Activated CD4-positive, alpha-beta T cell treated with anti-CD3 and anti-CD28 coated beads for 48 hours (primary cell): ENCODE results near the gene BANK1.

Experiments
- DNase-seq: peaks from one replicate; pipeline ENCODE4 v3.0.0-alpha.2; 2020

Gene BANK1

DNA sequence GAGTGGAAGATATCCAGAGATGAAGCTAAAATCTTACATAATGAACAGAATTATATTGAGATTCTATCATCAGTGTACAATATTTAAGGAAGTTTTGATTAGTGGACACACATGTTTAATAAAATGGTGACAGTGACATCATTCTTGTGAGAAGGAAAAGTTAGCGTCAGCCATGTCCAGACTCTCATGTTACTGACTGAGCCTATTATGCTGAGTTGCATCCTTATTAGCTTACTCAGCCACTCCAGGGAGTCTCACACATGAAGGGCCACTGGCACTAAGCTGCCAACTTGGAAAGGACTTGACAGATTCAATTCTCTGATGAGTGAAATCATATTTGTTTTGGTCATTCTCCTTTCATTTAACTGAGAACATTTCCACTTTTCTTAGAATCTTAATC lies 170.6 kb downstream of the BANK1 start:
- DNase-seq = no peak

- no peak for DNase-seq
Observed at GRCh38 chr4:101967697-101968346, 177.3 kb downstream of the BANK1 start.

DNA sequence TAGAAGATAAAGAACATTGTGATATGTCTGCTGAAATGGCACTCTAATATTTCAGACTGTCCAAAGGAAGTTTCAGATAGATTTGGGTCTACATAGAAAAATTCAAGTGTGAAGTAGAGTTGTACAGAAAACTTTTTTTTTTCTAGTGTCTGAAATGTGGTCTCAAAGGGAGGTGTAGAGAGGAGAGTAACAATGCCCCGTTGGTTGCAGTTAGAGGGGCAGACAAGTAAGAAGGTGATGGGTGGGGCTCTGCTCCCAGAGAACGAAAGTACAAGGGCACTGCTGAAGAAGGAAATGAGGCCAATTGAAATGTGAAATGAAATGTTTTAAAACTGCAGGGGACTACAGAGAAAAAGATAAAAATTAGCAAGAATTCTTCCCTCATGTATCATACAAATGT lies 177.8 kb downstream of the BANK1 start:
- no peak for DNase-seq

DNA sequence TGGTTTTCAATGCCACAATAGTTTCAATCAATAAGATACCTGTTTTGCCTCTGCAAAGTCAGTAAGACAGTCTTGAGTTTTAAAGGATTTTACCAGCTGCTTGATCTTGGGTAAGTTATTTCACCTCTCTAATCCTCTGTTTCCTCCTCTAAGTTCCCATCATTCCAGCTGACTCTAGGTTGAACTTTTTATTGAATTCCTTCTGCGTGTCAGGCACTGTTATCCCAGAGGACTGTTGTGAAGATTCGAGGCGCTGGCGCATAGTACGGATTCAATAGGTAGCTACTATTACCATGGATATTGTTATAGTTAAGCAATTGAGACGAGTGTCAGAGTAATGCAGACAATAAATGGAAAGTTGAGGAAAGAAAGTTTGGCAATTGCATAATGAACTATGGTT lies 179.4 kb downstream of the BANK1 start:
- no peak for DNase-seq

- DNase-seq = no peak
Observed at GRCh38 chr4:101970547-101971155, 180.1 kb downstream of the BANK1 start.

- DNase-seq = no peak
Observed at GRCh38 chr4:101972791-101973190, 182.3 kb downstream of the BANK1 start.

- no peak for DNase-seq
Observed at GRCh38 chr4:101973361-101973760, 182.8 kb downstream of the BANK1 start.

DNA sequence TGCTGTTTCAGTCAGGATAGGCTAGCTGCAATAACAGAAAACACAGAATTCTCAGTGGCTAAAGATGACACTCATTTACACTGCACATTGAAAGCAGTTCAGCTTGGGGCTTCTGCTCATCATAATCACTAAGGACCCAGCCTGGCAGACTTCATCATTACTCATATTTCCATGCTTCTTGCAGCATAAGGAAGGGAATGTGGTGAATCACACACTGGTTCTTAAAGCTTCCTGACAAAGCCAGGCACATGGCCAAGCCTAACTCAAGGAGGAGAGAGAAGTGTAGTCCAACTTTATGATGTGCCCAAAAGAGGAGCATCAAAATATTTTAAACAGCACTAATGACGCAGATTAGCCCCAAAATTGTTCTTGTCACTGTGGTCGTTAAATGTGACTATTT lies 186.5 kb downstream of the BANK1 start:
- no peak for DNase-seq

DNA sequence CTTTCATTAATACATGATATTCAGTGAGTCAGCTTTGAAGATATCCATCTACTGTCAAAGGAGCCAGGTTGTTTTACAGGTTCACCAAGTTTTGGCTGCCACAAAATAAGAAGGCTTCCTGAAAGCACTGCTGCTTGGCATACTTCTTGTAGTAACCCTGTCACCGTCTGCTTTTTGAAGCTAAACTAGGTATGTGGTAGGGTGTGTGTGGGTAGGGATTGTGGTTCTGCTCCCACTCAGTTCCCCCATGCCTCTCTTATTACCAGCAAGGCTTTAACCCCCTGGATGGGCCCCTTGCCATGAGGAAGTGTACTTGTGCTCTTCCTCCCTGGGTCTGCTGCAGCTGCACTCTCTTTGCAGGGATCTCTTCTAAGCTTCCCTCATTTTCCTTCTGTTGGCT lies 191.2 kb downstream of the BANK1 start:
- no peak for DNase-seq

DNA sequence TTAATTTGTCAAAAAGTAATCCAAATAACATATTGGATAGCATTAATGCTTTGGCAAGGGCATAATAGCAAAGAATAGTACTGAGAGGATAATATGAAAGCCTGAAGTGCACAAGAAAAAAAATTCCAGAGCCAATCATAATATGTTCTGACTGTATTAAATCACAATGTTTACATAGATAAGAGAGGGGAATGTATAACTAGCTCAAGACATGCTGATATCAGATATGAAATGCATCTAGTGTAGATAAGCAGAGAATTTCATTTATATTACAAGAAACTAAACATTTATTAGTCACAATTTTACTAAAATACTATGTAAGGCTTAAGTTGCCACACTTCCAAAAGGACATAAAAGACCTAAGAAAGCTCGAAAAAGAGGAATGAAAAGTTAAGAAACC lies 193.3 kb downstream of the BANK1 start:
- DNase-seq = no peak

- DNase-seq = no peak
Observed at GRCh38 chr4:101987623-101988243, 197.2 kb downstream of the BANK1 start.

DNA sequence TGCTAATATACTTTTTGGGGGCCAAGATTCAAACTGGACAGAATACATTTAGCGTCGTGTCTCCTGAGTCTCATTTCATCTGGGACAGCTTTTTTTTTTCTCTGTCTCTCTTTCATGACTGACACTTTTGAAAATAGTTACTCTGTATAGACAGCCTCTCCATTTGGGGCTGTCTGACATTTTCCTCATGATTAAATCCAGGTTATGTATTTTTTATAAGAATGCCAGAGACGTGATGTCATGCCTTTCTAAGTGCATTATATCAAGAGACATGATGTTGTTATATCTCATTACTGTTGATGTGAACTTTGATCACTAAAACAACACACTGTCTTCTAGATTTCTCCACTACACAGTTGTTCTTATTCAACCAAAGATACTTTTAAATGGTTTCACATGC lies 199.0 kb downstream of the BANK1 start:
- no peak for DNase-seq

DNA sequence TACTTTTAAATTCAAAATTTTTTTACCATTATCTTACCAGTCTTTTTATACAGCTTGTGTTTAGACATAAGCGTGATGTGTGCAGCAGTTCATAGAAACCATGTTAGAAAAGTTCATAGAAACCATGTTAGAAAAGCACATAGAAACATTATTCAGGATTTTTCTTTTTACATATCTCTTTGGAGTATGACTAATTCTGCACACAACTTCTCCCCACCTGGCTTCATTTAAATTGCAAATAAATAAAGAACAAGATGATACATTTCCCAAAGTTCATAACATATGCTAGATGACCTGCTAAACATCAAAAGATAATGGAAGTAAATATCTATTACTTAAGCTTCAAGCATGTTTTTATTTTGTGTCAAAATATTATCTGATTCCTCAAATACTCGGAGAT lies 201.9 kb downstream of the BANK1 start:
- DNase-seq = no peak

GRCh38 chr4:101993002-101993841 lies 202.7 kb downstream of the BANK1 start:
- no peak for DNase-seq

DNA sequence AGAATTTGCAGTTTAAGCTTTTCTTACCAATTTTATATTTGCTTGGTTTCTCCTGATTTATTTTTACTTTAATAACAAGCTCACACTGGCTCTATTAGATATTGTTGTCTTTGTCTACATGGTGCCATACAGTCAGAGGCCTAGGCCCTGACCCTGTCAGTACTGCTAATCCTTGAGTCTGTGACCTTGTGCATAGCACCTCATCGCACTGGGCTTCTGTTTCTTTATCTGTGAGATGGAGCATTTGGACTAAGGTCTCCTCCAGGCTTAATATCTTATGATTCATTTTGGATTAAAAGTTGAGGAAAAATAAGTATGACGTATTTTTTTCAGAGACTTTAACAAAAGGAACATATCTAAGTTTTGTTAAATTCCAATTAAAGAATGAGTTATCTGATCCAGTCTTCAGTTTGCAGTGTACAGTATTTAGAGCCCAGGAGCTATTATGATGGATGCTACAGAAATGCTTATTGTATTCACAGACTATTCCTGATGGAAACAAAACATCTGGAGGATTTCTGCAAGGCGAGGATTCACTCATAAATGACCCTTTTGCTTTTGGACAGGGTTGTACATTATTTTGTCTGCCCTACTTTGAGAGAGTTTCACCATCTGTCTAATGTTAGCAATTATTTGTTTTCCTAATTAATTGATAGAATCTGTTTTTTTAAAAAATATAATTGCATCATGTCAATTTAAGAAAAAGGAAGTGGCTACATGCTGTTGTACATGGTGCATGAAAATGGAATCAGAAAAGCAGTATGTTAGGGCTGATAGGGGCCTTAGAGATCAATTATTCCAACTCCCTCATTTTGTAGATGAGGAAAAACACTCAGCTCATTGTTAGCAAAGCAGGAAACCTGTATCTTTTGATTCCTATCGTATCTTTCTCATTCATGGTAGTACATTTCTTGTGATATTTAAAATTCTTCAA lies 203.6 kb downstream of the BANK1 start:
- DNase-seq = no peak

- DNase-seq = peak; percentile 7
Observed at GRCh38 chr4:102007959-102008425, 217.5 kb downstream of the BANK1 start.

DNA sequence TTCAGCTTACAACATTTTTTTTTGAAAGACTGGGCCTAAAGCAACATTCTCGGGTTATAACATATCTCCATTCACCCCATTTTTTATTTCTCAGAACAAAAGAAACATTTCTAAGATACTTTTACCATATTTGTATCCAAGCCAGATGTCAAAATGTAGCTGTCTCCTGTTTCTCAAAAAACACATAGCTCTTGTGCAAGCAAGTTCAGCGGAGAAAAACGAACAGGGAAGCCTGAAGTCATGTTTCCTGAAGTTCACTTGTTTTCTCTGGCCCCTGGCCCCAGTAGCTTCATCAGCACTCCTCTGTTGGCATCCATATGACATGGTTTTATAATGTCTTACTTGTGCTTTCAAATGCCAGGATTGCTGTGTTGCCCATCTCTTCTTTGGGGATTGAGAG lies 218.2 kb downstream of the BANK1 start:
- DNase-seq = no peak

- DNase-seq = no peak
Observed at GRCh38 chr4:102022343-102022742, 231.8 kb downstream of the BANK1 start.

DNA sequence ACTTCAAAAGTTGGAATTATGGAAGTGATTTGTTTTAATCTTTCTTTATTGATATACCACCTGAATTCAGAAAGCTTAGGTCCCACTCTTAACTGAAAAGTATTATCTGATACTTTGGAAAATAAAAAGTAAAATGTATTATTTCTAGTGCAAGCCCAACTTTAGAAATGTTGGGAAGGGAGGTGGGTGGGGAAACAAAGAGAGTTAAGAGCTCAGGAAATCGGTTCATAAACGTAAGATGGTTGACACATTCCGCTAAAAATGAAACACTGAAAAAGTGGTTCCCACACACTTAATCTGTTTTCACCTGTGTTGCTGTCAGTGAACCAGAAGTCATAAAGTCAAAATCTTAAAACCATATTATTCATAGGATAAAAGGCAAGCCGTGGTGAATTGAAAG lies 237.4 kb downstream of the BANK1 start:
- no peak for DNase-seq

DNA sequence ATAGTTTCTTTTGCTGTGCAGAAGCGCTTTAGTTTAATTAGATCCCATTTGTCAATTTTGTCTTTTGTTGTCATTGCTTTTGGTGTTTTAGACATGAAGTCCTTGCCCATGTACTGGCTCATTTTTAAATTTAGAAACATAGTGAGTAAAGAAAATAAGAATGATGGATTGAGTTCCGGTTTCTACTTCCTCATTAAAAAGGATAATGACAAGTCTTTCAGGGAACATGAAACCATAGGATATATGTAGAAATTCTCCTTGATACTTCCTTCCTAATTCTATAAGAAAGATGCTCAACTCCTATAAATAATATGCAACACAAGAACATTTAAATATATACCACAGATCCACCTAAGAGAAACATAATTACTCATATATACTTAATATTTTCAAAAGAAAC lies 240.9 kb downstream of the BANK1 start:
- DNase-seq = no peak

DNA sequence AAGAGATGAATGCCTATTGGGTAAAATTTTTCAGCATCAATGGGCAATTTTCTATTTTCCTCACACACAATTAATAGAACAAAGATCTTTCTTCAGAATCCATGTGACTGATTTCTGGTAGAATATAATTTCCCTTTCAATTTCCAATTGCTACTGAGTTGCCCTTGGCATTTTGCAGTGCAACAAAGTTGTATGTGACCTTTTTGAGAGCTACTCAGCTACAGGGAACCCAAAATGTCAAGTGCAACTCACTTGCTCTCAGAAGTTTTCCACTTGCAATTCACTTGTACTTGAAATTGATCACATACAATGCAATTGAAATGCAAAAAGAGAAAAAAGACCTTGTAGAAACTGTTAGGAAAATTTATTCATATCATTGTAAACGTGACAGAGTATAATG lies 245.5 kb downstream of the BANK1 start:
- no peak for DNase-seq

GRCh38 chr4:102036619-102037376 lies 246.3 kb downstream of the BANK1 start:
- DNase-seq = no peak
